Activated CD4-positive, CD25-positive, alpha-beta regulatory T cell treated with anti-CD3 and anti-CD28 coated beads, Interleukin-2, amount 50 U/mL, for 16 hours (primary cell): Measurements from ENCODE around the gene RBFOX1.

Source experiments
- DNase-seq: peaks from one replicate; pipeline ENCODE4 v3.0.0-alpha.2; 2020; ENCODE audit warnings: low read depth, low spot score

RBFOX1 gene

GRCh38 chr16:7521834-7522233 lies 189.2 kb downstream of the RBFOX1 start:
- DNase-seq, result no peak

- no peak for DNase-seq
Observed at GRCh38 chr16:7524419-7524818, 191.8 kb downstream of the RBFOX1 start.

GRCh38 chr16:7526736-7527135 lies 194.1 kb downstream of the RBFOX1 start:
- no peak for DNase-seq

- DNase-seq, result no peak
Observed at GRCh38 chr16:7532534-7532933, 199.9 kb downstream of the RBFOX1 start.

GRCh38 chr16:7534749-7535148 lies 202.1 kb downstream of the RBFOX1 start:
- DNase-seq, result no peak

GRCh38 chr16:7541026-7541425 lies 208.4 kb downstream of the RBFOX1 start:
- no peak for DNase-seq

- no peak for DNase-seq
Observed at GRCh38 chr16:7545251-7545650, 212.6 kb downstream of the RBFOX1 start.

GRCh38 chr16:7546948-7547347 lies 214.3 kb downstream of the RBFOX1 start:
- no peak for DNase-seq

GRCh38 chr16:7547736-7548135 lies 215.1 kb downstream of the RBFOX1 start:
- DNase-seq, result no peak

GRCh38 chr16:7548796-7549318 lies 216.2 kb downstream of the RBFOX1 start:
- DNase-seq, result no peak

GRCh38 chr16:7550096-7550495 lies 217.5 kb downstream of the RBFOX1 start:
- DNase-seq, result no peak

- DNase-seq, result no peak
Observed at GRCh38 chr16:7555459-7555858, 222.8 kb downstream of the RBFOX1 start.

GRCh38 chr16:7561908-7562405 lies 229.3 kb downstream of the RBFOX1 start:
- DNase-seq, result no peak

GRCh38 chr16:7566360-7566759 lies 233.7 kb downstream of the RBFOX1 start:
- no peak for DNase-seq

- DNase-seq, result no peak
Observed at GRCh38 chr16:7571366-7571765, 238.7 kb downstream of the RBFOX1 start.

- DNase-seq, result no peak
Observed at GRCh38 chr16:7577588-7577987, 244.9 kb downstream of the RBFOX1 start.

- DNase-seq, result no peak
Observed at GRCh38 chr16:7579454-7579853, 246.8 kb downstream of the RBFOX1 start.

GRCh38 chr16:7581175-7581574 lies 248.5 kb downstream of the RBFOX1 start:
- no peak for DNase-seq

- DNase-seq, result no peak
Observed at GRCh38 chr16:7583396-7583795, 250.8 kb downstream of the RBFOX1 start.

GRCh38 chr16:7584561-7584960 lies 251.9 kb downstream of the RBFOX1 start:
- no peak for DNase-seq

GRCh38 chr16:7585705-7586104 lies 253.1 kb downstream of the RBFOX1 start:
- no peak for DNase-seq

- DNase-seq, result no peak
Observed at GRCh38 chr16:7590934-7591333, 258.3 kb downstream of the RBFOX1 start.

- no peak for DNase-seq
Observed at GRCh38 chr16:7596308-7596707, 263.7 kb downstream of the RBFOX1 start.

- no peak for DNase-seq
Observed at GRCh38 chr16:7597677-7598076, 265.0 kb downstream of the RBFOX1 start.
